HFF-Myc (cell line): ENCODE measurements around the gene STXBP1.

Experiments
- DNase-seq: peaks from one replicate; pipeline ENCODE4 v3.0.0-alpha.2; 2011; ENCODE audit warnings: low read depth; ENCODE audit errors: extremely low read depth
- H3K4me3 ChIP-seq: replicated peaks from 2 replicates; pipeline ENCODE4 v1.5.1; 2011; ENCODE audit warnings: low read depth, mild to moderate bottlenecking, control low read depth, low read length
- CTCF ChIP-seq: IDR thresholded peaks from 2 replicates; pipeline ENCODE4 v1.5.1; 2012; ENCODE audit warnings: mild to moderate bottlenecking, low read depth, low read length, control low read depth; ENCODE audit errors: missing control alignments

Gene STXBP1

GRCh38 chr9:127705577-127706379 is 93.7 kb downstream of the STXBP1 start:
- no peak for TF ChIP-seq CTCF
- DNase-seq = no peak
- H3K4me3 ChIP-seq = no peak overlapping the region

GRCh38 chr9:127706836-127707241 is 94.8 kb downstream of the STXBP1 start, which contains the start of gene CFAP157:
Gene CFAP157, plus strand, starts transcription at chr9:127706988. Its CDS starts 44 bp downstream, at chr9:127707032.
- no peak for TF ChIP-seq CTCF
- H3K4me3 ChIP-seq = no peak within 1 kb of the TSS
- no peak for DNase-seq

GRCh38 chr9:127707766-127708165 is 95.7 kb downstream of the STXBP1 start:
- H3K4me3 ChIP-seq = no peak overlapping the region
- no peak for TF ChIP-seq CTCF
- no peak for DNase-seq

- DNase-seq = no peak
- TF ChIP-seq CTCF = no peak
- no peak overlapping the region for H3K4me3 ChIP-seq
Measured at GRCh38 chr9:127708952-127709587, 97.0 kb downstream of the STXBP1 start.

GRCh38 chr9:127710204-127710783 is 98.2 kb downstream of the STXBP1 start:
- no peak for TF ChIP-seq CTCF
- no peak for DNase-seq
- no peak overlapping the region for H3K4me3 ChIP-seq

- no peak for DNase-seq
- no peak overlapping the region for H3K4me3 ChIP-seq
- TF ChIP-seq CTCF = no peak
Measured at GRCh38 chr9:127711226-127711701, 99.2 kb downstream of the STXBP1 start.
